AG09309 (cell line): ENCODE results near the gene DIS3L2.

ENCODE experiments used
- DNase-seq: peaks from one replicate; pipeline ENCODE4 v3.0.0-alpha.2; 2010; ENCODE audit warnings: low read depth
- H3K4me3 ChIP-seq: 2 replicates; pipeline ENCODE4 v1.5.1; 2011; ENCODE audit warnings: mild to moderate bottlenecking, low read depth, low read length, moderate library complexity; ENCODE audit not compliant: control insufficient read depth
- TF ChIP-seq, protein P1 (sequence below): IDR thresholded peaks from 2 replicates; pipeline ENCODE4 v1.5.1; 2011; ENCODE audit warnings: mild to moderate bottlenecking, low read depth, low read length, inconsistent platforms; ENCODE audit not compliant: insufficient read depth, control insufficient read depth; ENCODE audit errors: missing control alignments

The DIS3L2 gene

DNA sequence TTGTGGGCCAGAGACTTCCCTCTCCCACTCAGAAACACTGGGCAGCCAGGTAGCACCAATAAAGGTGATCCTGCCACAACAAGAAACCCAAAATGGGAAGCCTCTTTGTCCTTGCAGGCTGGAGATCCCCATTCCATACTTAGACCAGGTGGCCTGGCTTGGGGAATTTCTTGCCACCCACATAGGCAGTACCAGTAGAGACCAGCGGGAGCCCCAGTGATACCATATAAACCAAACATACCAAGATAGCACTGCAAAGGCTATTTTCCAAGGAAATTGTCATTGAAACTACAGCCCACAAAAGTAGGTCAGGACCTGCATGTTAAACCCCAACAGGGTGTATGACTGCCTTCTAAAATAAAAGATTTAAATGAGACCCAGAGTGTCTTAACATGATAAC is 171.6 kb downstream of the DIS3L2 start:
- H3K4me3 ChIP-seq = no peak overlapping the region
- DNase-seq = no peak
- TF ChIP-seq, protein P1, sequence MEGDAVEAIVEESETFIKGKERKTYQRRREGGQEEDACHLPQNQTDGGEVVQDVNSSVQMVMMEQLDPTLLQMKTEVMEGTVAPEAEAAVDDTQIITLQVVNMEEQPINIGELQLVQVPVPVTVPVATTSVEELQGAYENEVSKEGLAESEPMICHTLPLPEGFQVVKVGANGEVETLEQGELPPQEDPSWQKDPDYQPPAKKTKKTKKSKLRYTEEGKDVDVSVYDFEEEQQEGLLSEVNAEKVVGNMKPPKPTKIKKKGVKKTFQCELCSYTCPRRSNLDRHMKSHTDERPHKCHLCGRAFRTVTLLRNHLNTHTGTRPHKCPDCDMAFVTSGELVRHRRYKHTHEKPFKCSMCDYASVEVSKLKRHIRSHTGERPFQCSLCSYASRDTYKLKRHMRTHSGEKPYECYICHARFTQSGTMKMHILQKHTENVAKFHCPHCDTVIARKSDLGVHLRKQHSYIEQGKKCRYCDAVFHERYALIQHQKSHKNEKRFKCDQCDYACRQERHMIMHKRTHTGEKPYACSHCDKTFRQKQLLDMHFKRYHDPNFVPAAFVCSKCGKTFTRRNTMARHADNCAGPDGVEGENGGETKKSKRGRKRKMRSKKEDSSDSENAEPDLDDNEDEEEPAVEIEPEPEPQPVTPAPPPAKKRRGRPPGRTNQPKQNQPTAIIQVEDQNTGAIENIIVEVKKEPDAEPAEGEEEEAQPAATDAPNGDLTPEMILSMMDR = peak; percentile 30

DNA sequence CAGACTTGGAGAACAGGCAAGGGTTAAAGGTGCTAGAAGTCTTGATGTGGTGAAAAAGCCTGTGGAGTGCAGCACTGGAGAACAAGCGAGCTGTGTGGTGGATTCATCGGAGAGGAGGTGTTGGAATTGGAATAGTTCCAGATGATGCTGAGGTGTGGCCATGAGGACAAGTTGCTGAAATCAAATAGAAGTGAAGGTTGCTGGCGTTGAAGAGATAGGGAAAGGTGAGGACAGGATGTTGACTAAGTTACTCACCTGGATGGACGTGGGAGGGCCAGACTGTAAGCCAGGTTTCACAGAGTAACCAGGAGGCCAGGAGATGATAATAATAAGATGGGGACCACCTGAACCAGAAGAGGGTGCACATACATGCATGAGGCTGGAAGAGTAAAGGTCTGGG is 173.4 kb downstream of the DIS3L2 start:
- DNase-seq = no peak
- no peak overlapping the region for H3K4me3 ChIP-seq
- TF ChIP-seq, protein P1 = no peak

DNA sequence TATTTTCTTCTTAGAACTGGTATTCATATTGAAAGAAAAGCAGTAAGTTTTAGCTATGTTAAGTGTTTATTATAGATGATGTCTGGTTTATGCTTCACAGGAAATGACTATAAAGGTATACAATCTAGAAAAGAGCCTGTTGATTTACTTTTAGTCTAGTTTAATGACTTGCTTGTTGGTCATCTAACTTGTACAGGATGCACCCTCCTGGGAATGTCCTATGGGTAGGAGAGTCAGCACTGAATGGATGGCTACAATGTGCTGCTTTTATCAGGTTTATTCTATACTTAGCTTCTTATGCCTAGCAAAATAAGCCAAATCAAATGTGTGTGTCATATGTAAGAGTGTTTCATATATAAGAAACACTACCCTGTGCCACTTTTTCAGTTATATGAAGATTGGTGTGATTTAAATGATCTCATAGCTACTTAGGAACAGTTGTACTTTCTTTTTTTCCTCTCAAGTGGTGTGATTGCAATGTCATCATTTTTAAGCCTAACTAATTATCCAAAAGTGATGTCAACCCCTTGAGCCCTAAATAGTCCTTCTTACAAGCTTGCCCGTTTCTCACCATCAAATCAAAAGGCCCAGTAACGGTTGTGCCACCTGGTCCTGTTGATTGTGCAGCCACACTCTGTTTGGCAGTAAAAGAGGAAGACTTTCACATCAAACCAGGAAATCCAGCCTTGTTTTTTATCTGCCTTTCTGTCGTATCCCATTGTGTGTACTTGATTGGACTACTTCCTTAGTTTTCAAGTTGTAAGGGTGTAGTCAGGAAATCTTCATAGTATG is 176.0 kb downstream of the DIS3L2 start:
- no peak overlapping the region for H3K4me3 ChIP-seq
- TF ChIP-seq, protein P1 = no peak
- DNase-seq = no peak

DNA sequence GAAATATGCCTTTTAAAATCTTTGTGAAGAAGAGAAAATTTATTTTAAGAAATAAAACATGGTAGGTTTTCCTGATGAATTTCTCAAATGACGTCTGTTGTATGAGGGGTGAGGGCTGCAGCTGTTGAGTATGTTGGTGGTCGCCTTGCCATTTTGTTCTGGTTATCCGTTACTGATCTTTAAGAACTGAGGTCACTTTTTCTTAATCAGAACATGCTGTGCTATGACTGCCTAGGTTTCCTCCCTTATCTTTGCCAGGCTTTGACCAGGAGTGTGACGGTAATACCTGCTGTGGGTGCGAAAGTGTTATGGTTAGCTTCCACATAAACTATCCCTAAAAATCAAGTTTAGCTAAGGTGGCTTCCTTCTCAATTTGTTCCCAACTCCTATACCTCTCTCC is 176.9 kb downstream of the DIS3L2 start:
- TF ChIP-seq, protein P1 = no peak
- no peak for DNase-seq
- no peak overlapping the region for H3K4me3 ChIP-seq

DNA sequence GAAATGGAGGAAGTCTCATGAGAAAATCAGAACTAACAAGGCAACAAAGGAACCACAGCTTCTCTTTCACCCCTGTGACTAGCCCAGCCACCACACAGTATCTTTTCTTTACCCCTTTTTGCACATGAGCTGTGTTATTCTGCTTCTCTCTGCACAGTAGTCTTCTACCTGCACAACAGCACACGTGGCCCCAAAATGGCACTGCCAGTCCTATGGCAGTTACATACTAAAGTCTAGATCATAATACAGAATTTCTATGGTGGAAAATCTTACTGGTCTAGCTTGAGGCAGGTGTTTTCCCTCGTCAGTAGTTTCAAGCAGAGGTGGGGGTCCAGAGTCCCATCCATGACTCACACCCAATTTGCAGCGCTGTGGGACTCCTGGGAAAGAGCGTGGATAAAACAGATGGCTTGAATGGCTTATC is 177.7 kb downstream of the DIS3L2 start:
- DNase-seq = no peak
- H3K4me3 ChIP-seq = no peak overlapping the region
- TF ChIP-seq, protein P1 = no peak

DNA sequence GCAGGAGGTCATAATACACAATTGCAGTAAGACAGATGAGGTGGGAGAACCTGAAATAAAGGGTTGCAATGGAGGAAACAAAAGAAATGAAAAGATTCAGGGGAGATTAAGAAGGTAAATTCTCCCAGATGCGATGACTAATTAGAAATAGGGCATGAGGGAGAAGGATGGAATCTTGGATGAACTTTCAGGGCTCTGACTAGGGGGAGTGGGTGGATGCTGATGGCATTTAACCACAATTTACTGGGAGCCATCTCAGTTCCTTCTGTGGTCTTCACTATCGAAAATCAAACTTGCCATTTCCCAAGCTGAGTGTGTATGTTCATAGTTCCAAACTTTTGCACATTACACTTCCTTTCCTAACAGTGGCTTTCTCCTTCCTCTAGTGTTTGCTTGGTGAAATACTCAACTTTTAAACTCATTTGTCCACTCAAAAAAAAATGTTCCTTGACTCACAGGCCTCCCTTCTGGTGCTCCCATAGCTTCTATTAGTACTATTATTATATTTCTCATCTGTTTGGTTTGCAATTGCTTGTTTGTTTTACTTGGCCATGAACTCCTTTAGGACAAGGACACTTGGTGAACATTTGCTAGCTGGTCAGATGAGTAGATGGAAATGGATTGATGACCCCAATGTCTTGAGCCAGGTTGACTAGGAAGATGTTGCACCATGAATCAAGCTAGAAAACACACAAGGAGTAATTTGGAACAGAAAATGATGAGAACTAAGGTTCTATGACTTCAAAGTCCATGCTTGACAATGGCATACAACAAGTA is 178.5 kb downstream of the DIS3L2 start:
- no peak overlapping the region for H3K4me3 ChIP-seq
- TF ChIP-seq, protein P1 = no peak
- peak; percentile 3 for DNase-seq
